PC-9 (cell line): ENCODE measurements around the gene PRKCA.

Experiments used
- EZH2 ChIP-seq: fragments of 200-600 bp; sonication (generic); IDR thresholded peaks from 2 replicates; pipeline ENCODE4 v1.8.0; 2017; ENCODE audit warnings: antibody characterized with exemption, low read depth
- TF ChIP-seq, protein P1 (sequence below): fragments of 200-600 bp; sonication (generic); conservative IDR thresholded peaks from 2 replicates; pipeline ENCODE4 v1.6.1; 2017; ENCODE audit warnings: mixed run types, antibody characterized with exemption, mild to moderate bottlenecking, moderate library complexity

DNA sequence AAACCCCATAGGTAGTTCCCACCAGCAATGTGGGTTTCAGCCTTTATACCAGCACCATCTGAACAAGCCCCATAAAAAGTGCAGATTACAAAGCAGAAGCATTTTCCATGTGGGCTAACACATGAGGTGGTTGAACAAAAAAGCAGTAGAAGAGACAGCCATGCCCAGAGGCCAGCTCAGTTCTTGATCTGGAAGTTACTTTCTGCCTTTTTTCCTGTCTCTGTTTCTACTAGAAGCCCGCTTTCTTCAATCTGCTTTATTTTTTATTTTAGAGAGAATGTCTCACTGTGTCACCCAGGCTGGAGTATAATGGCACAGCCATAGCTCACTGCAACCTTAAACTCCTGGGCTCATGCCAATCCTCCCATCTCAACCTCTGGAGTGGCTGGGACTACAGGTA is 41.7 kb upstream of the PRKCA start:
- TF ChIP-seq, protein P1, sequence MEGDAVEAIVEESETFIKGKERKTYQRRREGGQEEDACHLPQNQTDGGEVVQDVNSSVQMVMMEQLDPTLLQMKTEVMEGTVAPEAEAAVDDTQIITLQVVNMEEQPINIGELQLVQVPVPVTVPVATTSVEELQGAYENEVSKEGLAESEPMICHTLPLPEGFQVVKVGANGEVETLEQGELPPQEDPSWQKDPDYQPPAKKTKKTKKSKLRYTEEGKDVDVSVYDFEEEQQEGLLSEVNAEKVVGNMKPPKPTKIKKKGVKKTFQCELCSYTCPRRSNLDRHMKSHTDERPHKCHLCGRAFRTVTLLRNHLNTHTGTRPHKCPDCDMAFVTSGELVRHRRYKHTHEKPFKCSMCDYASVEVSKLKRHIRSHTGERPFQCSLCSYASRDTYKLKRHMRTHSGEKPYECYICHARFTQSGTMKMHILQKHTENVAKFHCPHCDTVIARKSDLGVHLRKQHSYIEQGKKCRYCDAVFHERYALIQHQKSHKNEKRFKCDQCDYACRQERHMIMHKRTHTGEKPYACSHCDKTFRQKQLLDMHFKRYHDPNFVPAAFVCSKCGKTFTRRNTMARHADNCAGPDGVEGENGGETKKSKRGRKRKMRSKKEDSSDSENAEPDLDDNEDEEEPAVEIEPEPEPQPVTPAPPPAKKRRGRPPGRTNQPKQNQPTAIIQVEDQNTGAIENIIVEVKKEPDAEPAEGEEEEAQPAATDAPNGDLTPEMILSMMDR: no peak
- no peak for TF ChIP-seq EZH2
